ENCODE results near the gene FAM180A. TPM values are rescaled to one million over a fixed set of nuclear protein-coding genes. Genes with fewer than 3 reads are reported as not detected.
"Not testable (repeated sequence)": the region's sequence is repeated elsewhere in the genome, so short reads cannot be mapped to it uniquely, and the experiment has no call there.

FAM180A gene
- total and polyA plus RNA-seq, 8 donors: 0.08 to 5.8 (median 1.4) TPM; not detected in 4

DNA sequence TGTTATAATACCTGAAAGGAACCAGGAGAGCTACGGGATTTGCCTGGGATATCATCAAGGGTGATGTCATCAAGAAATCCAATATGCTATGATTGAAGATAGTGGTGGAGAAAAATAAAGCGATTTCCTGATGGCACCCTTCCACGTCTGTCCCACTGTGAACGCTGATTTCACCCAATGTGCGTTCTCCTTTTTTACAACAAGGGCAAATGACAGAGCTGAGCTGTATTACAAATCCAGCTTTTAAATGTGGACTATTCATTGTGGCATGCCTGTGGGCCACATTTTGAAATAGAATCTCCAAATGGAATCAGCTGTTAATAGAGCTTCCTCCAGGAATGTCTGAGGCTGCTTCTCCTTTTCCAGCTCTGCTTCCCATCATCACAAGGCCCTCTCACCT is 43.9 kb downstream of the FAM180A start:
- WGBS, 5 donors: 63 to 79% (median 71%) methylated on average over 5 of the region's 5 CpGs
- no peak for TF ChIP-seq POLR2AphosphoS5 (IDR thresholded peaks at IDR 0.05)
- no peak for TF ChIP-seq EP300 (IDR thresholded peaks at IDR 0.05)
- no peak for TF ChIP-seq POLR2A (IDR thresholded peaks at IDR 0.05)
- TF ChIP-seq, protein P1, sequence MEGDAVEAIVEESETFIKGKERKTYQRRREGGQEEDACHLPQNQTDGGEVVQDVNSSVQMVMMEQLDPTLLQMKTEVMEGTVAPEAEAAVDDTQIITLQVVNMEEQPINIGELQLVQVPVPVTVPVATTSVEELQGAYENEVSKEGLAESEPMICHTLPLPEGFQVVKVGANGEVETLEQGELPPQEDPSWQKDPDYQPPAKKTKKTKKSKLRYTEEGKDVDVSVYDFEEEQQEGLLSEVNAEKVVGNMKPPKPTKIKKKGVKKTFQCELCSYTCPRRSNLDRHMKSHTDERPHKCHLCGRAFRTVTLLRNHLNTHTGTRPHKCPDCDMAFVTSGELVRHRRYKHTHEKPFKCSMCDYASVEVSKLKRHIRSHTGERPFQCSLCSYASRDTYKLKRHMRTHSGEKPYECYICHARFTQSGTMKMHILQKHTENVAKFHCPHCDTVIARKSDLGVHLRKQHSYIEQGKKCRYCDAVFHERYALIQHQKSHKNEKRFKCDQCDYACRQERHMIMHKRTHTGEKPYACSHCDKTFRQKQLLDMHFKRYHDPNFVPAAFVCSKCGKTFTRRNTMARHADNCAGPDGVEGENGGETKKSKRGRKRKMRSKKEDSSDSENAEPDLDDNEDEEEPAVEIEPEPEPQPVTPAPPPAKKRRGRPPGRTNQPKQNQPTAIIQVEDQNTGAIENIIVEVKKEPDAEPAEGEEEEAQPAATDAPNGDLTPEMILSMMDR (IDR thresholded peaks at IDR 0.05): no peak
- Histone ChIP-seq H3K27ac (no peak overlapping the region), H3K27me3 (no peaks in the 10 kb centered on the region), H3K4me1 (no peaks in the 10 kb centered on the region), H3K4me3 (no peak overlapping the region), H3K9me3 (no peaks in the 10 kb centered on the region), H3K36me3 (peaks cover 0 to 15% (median 4%) of the 10 kb centered on the region in 4 donors)
- intact Hi-C loops (cut with DNase I; ENCODE audit: low total_unique reads): no loop called here
- no peak for DNase-seq

DNA sequence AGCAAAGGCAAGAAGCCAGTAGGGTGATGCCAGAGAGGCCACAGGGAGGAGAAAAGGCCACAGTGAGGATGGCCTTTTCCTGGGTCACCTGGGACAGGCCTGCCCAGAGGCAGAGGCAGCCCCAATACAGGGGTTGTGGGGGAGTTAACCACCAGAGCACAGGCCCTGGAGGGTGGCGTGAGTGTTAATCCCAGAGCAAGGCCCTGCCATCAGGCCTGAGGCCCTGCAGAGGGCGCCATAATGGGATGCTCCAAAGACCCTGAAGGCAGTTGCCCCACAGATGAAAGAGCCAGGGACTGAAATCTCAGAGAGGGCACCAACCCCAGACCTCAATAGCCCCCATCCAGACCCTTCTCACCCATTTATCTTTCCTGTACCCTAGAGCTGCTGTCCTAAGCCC is 44.5 kb downstream of the FAM180A start:
- intact Hi-C loops (cut with DNase I; ENCODE audit: low total_unique reads): no loop called here
- 60 to 73% (median 63%) methylated on average over 2 of the region's 2 CpGs for WGBS, 5 donors
- H3K36me3 ChIP-seq: peaks cover 0 to 15% (median 4%) of the 10 kb centered on the region in 4 donors
- H3K4me3 ChIP-seq: no peak overlapping the region
- H3K9me3 ChIP-seq: no peaks in the 10 kb centered on the region
- no peaks in the 10 kb centered on the region for H3K4me1 ChIP-seq
- H3K27ac ChIP-seq: no peak overlapping the region
- DNase-seq: no peak
- no peaks in the 10 kb centered on the region for H3K27me3 ChIP-seq
- TF ChIP-seq EP300 (IDR thresholded peaks at IDR 0.05) (no peak), POLR2AphosphoS5 (IDR thresholded peaks at IDR 0.05) (no peak), POLR2A (IDR thresholded peaks at IDR 0.05) (no peak)
- TF ChIP-seq, protein P1 (IDR thresholded peaks at IDR 0.05): no peak

DNA sequence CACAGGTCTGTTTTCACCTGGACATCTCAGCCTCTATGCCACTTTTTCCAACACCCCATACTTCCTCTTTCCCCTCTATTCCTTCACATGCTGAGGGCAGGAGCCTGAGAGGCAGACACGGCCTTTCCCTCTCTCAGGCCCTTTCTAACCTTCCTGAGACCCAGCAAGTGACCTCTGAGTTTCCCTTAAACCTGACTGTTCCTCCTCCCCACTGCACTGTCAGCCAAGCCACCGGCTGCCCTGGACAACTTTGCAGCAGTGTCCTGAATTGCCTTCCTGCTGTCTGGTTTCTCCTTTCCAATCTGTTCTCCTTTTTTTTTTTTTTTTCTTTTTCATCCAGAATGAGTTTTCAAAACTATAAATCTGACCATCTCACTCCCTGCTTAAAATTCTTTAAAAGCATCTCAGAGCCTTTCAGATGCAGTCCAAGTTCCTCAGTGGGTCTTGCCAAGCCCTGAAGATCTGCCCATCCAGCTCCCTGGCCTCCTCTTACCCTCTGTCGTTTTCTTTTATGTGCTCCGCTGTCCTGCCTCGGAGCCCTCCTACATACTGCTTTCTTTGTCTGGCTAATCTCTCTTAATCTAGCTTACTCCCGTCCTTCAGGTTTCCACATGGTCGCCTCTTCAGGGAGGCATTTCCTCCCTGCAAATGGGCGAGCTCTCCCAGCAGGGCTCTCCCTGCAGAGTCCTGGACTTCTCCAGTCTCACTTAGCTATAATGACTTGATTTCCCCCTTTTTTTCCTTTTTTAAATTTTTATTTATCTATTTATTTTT is 51.1 kb downstream of the FAM180A start:
- Histone ChIP-seq H3K27me3 (no peaks in the 10 kb centered on the region), H3K4me1 (no peaks in the 10 kb centered on the region), H3K4me3 (no peak overlapping the region), H3K9me3 (no peaks in the 10 kb centered on the region), H3K27ac (no peak overlapping the region), H3K36me3 (peaks cover 0 to 42% (median 18%) of the 10 kb centered on the region in 4 donors)
- intact Hi-C loops (cut with DNase I; ENCODE audit: low total_unique reads): no loop called here
- no peak for TF ChIP-seq EP300 (IDR thresholded peaks at IDR 0.05)
- no peak for TF ChIP-seq POLR2AphosphoS5 (IDR thresholded peaks at IDR 0.05)
- TF ChIP-seq POLR2A (IDR thresholded peaks at IDR 0.05): no peak
- TF ChIP-seq, protein P1 (IDR thresholded peaks at IDR 0.05): no peak
- no peak for DNase-seq
- WGBS, 5 donors: 47 to 60% (median 58%) methylated on average over 8 of the region's 8 CpGs

DNA sequence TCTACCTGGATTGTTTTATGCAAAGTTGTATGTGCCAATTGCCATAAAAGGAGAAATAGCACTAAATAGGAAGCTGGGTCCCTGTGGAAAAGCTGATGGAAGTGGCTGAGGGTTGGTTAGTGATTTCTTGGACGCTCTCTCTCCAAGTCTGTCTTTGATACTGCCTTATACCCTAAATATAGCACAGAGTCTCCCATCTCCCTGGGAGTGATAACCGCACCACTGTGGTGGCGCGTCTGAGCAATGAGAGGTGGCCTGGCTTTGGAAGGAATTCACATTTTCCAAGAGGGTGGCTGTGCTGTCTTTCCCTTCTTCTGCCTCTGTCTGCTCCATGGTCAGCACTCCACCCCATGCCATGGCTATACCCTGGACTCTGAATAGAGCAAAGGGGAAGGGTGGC is 55.1 kb downstream of the FAM180A start:
- intact Hi-C loops (cut with DNase I; ENCODE audit: low total_unique reads): no loop called here

DNA sequence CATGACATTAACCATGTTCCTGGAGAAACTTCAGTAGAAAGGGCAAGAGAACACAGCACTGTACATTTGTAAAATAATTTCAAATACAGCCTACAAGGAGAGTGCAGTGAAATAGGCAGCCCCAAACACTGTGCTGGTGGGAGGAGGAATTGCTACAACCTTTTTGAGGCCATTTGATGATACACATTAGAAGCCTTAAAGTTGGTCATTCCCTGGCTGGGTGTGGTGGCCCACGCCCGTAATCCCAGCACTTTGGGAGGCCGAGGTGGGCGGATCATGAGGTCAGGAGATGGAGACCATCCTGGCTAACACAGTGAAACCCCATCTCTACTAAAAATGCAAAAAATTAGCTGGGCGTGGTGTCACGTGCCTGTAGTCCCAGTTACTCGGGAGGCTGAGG is 56.0 kb downstream of the FAM180A start:
- DNase-seq; H3K27ac ChIP-seq; H3K4me3 ChIP-seq; H3K9me3 ChIP-seq; H3K27me3 ChIP-seq; intact Hi-C loops (cut with DNase I; ENCODE audit: low total_unique reads); H3K4me1 ChIP-seq: not testable (repeated sequence)
- peaks cover 0 to 62% (median 34%) of the 10 kb centered on the region in 4 donors for H3K36me3 ChIP-seq
- 95 to 98% (median 96%) methylated on average over 7 of the region's 7 CpGs for WGBS, 5 donors

More for the DNA sequence above, 55.1 kb downstream of the FAM180A start:
- Histone ChIP-seq H3K27me3 (no peaks in the 10 kb centered on the region), H3K4me1 (no peaks in the 10 kb centered on the region), H3K36me3 (peaks cover 0 to 58% (median 34%) of the 10 kb centered on the region in 4 donors), H3K27ac (no peak overlapping the region), H3K9me3 (no peaks in the 10 kb centered on the region), H3K4me3 (no peak overlapping the region)
- 89 to 97% (median 96%) methylated on average over 4 of the region's 4 CpGs for WGBS, 5 donors
- no peak for TF ChIP-seq EP300 (IDR thresholded peaks at IDR 0.05)
- TF ChIP-seq, protein P1 (IDR thresholded peaks at IDR 0.05): no peak
- TF ChIP-seq POLR2A (IDR thresholded peaks at IDR 0.05): no peak
- DNase-seq: no peak

Measured in stomach (tissue), 9 donors.